HL-60 (cell line): ENCODE measurements around the gene SUFU.
"Not testable (repeated sequence)": the region's sequence is repeated elsewhere in the genome, so short reads cannot be mapped to it uniquely, and the experiment has no call there.

Source experiments
- DNase-seq, 2 experiments: peaks; one replicate each; pipeline ENCODE4 v3.0.0-alpha.2; 2010 to 2020; ENCODE audit warnings: low read depth in 1 of 2, low spot score in 1 of 2
- H3K27ac ChIP-seq: fragments of 250-450 bp; sonication (Bioruptor Pico); replicated peaks from 2 replicates; pipeline ENCODE4 v1.5.1; 2020; ENCODE audit warnings: mild to moderate bottlenecking, moderate library complexity
- H3K27me3 ChIP-seq: fragments of 250-450 bp; sonication (Bioruptor Pico); 2 replicates; pipeline ENCODE4 v1.5.1; 2021; ENCODE audit warnings: mild to moderate bottlenecking, moderate library complexity; ENCODE audit not compliant: insufficient read depth, poor library complexity, severe bottlenecking
- H3K4me3 ChIP-seq: replicated peaks from 2 replicates; pipeline ENCODE4 v1.5.1; 2011; ENCODE audit warnings: mild to moderate bottlenecking, control low read depth, low read length; ENCODE audit not compliant: insufficient read depth
- GABPA ChIP-seq: IDR thresholded peaks from 2 replicates; pipeline ENCODE4 v1.6.1; 2012; ENCODE audit warnings: low read depth
- POLR2AphosphoS5 ChIP-seq: IDR thresholded peaks from 2 replicates; pipeline ENCODE4 v1.6.1; 2012; ENCODE audit warnings: low read depth
- SPI1 ChIP-seq: IDR thresholded peaks from 2 replicates; pipeline ENCODE4 v1.6.1; 2012; ENCODE audit warnings: low read depth, mild to moderate bottlenecking, borderline replicate concordance
- TF ChIP-seq, protein P1 (sequence below): IDR thresholded peaks from one replicate; pipeline ENCODE4 v1.5.1; 2011; ENCODE audit warnings: low read length, control low read depth, inconsistent platforms; ENCODE audit not compliant: insufficient read depth
- TF ChIP-seq, protein P2 (sequence below): IDR thresholded peaks from 2 replicates; pipeline ENCODE4 v1.6.1; 2012; ENCODE audit warnings: low read depth; ENCODE audit not compliant: insufficient replicate concordance

SUFU gene

DNA sequence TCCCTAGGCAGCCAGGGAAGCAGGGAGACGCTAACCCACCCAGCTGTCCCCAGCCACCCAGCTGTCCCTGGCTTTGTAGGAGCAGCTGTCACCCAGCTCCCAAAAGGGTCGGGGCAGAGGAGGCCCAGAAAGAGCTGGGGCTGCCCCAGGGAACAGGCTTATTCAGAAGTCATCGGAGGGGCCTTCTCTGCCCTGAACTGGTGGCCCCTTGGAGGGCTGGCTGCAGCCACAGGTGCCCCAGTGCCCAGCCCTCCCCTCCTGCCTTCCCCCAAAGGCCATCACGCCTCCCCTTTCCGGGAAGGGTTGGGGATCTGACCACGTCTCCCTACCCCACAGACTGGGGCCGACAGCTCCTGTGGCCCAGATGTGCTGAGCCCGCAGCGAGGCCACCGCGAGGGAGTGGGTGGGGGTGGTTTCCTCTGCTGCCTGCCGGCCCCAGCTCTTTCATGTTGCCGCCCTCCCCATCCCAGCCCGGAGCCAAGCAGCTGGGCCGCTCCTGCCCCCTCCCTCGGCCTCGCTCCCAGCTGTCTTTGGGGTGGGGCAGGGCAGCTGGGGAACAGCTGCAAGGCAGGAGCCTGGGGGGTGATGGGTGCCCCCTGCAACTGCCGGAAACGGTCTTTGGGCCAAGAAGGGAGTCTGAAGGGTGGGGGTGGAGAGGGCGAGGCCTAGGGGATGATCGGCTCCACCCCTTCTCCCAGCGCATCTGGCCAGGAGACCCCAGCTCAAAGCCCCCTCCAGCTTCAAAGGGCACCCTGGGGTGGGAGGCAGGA, 157.3 kb downstream of the SUFU start:
- H3K27ac ChIP-seq, result peak overlapping the region; percentile 28; the same call in 1 of the 2 replicates
- no peak overlapping the region for H3K4me3 ChIP-seq
- no peaks in the 10 kb centered on the region for H3K27me3 ChIP-seq
- peak; percentile 25 to 62 for DNase-seq
- TF ChIP-seq POLR2AphosphoS5 (peak; percentile 94), SPI1 (no peak), GABPA (peak; percentile 20; the same call in 1 of the 2 replicates)
- TF ChIP-seq, protein P1, sequence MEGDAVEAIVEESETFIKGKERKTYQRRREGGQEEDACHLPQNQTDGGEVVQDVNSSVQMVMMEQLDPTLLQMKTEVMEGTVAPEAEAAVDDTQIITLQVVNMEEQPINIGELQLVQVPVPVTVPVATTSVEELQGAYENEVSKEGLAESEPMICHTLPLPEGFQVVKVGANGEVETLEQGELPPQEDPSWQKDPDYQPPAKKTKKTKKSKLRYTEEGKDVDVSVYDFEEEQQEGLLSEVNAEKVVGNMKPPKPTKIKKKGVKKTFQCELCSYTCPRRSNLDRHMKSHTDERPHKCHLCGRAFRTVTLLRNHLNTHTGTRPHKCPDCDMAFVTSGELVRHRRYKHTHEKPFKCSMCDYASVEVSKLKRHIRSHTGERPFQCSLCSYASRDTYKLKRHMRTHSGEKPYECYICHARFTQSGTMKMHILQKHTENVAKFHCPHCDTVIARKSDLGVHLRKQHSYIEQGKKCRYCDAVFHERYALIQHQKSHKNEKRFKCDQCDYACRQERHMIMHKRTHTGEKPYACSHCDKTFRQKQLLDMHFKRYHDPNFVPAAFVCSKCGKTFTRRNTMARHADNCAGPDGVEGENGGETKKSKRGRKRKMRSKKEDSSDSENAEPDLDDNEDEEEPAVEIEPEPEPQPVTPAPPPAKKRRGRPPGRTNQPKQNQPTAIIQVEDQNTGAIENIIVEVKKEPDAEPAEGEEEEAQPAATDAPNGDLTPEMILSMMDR, result no peak

DNA sequence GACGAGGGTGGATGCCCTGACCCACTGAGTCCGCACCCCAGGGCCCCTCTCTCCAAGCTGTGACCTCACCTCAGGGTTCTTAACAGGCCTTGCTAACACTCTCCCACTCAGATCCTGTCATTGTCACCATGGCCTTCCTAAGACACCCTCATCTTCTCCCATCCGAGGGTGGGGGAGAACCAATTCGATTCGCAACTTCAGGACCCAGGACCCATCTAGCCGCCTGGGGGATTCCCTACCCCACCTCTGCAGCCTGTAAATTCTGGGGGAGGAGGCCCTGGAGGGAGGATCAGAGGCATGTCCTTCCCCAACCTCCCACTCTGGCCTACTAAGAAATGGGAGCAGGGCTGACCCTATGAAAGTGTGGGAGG, 157.9 kb downstream of the SUFU start:
- H3K4me3 ChIP-seq, result no peak overlapping the region
- no peak for DNase-seq
- H3K27ac ChIP-seq, result no peak overlapping the region
- TF ChIP-seq, protein P1, result no peak
- TF ChIP-seq SPI1 (no peak), GABPA (no peak), POLR2AphosphoS5 (no peak)
- TF ChIP-seq, protein P2, sequence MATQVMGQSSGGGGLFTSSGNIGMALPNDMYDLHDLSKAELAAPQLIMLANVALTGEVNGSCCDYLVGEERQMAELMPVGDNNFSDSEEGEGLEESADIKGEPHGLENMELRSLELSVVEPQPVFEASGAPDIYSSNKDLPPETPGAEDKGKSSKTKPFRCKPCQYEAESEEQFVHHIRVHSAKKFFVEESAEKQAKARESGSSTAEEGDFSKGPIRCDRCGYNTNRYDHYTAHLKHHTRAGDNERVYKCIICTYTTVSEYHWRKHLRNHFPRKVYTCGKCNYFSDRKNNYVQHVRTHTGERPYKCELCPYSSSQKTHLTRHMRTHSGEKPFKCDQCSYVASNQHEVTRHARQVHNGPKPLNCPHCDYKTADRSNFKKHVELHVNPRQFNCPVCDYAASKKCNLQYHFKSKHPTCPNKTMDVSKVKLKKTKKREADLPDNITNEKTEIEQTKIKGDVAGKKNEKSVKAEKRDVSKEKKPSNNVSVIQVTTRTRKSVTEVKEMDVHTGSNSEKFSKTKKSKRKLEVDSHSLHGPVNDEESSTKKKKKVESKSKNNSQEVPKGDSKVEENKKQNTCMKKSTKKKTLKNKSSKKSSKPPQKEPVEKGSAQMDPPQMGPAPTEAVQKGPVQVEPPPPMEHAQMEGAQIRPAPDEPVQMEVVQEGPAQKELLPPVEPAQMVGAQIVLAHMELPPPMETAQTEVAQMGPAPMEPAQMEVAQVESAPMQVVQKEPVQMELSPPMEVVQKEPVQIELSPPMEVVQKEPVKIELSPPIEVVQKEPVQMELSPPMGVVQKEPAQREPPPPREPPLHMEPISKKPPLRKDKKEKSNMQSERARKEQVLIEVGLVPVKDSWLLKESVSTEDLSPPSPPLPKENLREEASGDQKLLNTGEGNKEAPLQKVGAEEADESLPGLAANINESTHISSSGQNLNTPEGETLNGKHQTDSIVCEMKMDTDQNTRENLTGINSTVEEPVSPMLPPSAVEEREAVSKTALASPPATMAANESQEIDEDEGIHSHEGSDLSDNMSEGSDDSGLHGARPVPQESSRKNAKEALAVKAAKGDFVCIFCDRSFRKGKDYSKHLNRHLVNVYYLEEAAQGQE, result no peak
- H3K27me3 ChIP-seq, result no peaks in the 10 kb centered on the region

DNA sequence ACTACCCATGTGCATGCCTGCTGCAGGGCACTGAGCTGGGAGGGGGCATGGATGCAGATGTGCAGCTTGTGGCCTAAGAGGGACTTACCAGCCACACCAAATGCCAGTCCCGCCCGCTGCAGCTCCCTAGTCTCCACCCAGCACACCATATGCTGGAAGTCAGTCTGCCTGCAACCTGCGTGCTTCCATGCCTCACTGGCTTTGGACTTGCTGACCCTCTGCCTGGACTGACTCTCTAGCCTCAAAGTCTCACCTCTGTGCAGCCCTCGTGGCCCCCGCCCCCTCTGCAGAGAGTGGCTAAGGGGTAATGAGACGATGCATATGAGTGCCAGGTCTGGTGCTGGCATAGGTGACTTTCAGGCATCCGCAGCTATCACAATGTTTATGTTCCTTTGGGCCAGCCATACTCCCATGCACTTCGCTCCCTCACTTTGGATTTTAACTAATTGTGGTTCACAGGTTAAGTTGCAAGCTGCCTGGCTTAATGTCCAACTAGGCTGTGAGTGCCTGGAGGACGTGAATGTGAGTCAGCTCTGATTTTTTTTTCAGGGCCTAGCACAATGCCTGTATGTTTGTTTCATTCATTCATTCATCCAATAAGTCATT, 162.2 kb downstream of the SUFU start:
- DNase-seq, result no peak
- Histone ChIP-seq H3K27me3 (no peaks in the 10 kb centered on the region), H3K4me3 (no peak overlapping the region), H3K27ac (no peak overlapping the region)
- TF ChIP-seq, protein P2, result no peak

DNA sequence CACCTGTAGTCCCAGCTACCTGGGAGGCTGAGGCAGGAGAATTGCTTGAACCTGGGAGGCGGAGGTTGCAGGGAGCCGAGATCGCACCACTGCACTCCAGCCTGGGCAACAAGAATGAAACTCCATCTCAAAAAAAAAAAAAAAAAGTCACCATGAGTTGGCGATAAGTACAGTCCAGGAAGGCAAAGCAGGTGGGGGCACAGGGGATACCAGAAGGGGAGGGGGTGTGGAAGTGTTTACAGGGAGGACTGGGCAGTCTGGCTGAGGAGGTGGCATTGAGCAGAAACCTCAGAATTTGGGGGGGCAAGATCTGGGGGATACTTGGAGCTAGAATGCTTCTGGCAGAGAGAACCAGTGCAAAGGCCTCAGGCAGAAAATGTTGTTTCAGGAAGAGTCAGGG, 163.6 kb downstream of the SUFU start:
- not testable (repeated sequence) for H3K4me3 ChIP-seq, DNase-seq, H3K27ac ChIP-seq, H3K27me3 ChIP-seq
